ENCODE measurements around the gene TTLL6. TPM values are rescaled to one million over a fixed set of nuclear protein-coding genes. Genes with fewer than 3 reads are reported as not detected.
A peak's percentile ranks its signal among the peaks of the same experiment; 100 is the strongest.

Gene TTLL6
- total and polyA plus RNA-seq, 2 donors (not counting 3 experiments of a cell fraction or from before 2014, with no cell fraction given): not detected

DNA sequence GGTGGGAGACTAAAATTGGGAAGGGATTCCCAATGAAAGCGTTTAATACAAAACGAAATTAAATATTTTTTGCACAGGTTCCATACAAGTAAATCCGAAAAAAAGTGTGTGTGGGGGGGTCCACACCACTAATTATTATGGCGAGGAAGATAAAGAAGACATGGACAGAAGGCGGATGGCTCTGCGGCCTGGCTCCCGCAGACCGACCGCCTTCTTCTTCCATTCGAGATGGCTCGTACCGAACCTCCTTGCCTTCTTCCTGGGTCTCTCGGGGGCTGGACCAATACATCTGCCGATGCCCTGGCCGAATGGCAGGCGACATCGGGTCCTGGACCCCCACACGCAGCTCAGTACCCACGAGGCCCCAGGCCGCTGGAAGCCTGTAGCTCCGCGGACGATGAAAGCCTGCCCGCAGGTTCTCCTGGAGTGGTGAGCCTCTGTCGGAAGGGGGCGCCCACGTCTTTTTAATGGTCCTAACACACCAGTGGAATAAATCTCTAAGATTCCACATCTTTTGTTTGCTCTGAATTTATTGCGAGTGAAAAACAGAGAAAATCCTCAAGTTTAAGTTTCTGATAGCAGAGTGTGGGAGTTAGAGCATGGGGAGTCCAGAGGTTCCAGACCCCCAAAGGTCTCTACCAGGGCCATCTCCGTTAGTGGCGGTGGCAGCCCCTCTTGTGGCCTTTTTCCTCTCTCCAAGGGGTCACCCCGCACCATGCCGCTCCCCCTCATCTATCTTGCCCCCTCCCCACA, 92.6 kb downstream of the TTLL6 start:
- DNase-seq (ENCODE audit: low read depth, low spot score): peak; percentile 69
- Histone ChIP-seq H3K4me1 (ENCODE audit: control insufficient read depth, extremely low read depth, insufficient read depth, low read length) (peaks cover 5% of the 10 kb centered on the region), H3K9me3 (replicated peaks; ENCODE audit: control insufficient read depth, insufficient read depth, low read length) (no peaks in the 10 kb centered on the region), H3K4me2 (ENCODE audit: insufficient read depth, low read length) (no peak overlapping the region), H3K27ac (ENCODE audit: insufficient read depth, low read depth, low read length) (no peak overlapping the region), H3K9ac (replicated peaks; ENCODE audit: extremely low read depth, insufficient read depth, low read length) (no peak overlapping the region), H2AFZ (ENCODE audit: low read depth, low read length) (no peak overlapping the region), H3K36me3 (ENCODE audit: control insufficient read depth in 2 of 2, extremely low read depth in 1 of 2, insufficient read depth in 2 of 2, low read length in 2 of 2) (no peaks in the 10 kb centered on the region), H3K79me2 (ENCODE audit: control insufficient read depth, insufficient read depth, low read length) (no peaks in the 10 kb centered on the region), H4K20me1 (replicated peaks; ENCODE audit: control insufficient read depth, extremely low read depth, insufficient read depth, low read length) (no peaks in the 10 kb centered on the region), H3K27me3 (ENCODE audit: control insufficient read depth in 2 of 2, insufficient read depth in 2 of 2, low read length in 2 of 2) (peaks cover 93 to 98% of the 10 kb centered on the region in 2 experiments), H3K4me3 (replicated peaks in 1 of 3; ENCODE audit: insufficient read depth in 1 of 3, low read depth in 1 of 3, low read length in 3 of 3) (no peak overlapping the region), H3K9me1 (replicated peaks; ENCODE audit: control insufficient read depth, extremely low read depth, insufficient read depth, low read length) (no peaks in the 10 kb centered on the region)
- TF ChIP-seq, protein P1, sequence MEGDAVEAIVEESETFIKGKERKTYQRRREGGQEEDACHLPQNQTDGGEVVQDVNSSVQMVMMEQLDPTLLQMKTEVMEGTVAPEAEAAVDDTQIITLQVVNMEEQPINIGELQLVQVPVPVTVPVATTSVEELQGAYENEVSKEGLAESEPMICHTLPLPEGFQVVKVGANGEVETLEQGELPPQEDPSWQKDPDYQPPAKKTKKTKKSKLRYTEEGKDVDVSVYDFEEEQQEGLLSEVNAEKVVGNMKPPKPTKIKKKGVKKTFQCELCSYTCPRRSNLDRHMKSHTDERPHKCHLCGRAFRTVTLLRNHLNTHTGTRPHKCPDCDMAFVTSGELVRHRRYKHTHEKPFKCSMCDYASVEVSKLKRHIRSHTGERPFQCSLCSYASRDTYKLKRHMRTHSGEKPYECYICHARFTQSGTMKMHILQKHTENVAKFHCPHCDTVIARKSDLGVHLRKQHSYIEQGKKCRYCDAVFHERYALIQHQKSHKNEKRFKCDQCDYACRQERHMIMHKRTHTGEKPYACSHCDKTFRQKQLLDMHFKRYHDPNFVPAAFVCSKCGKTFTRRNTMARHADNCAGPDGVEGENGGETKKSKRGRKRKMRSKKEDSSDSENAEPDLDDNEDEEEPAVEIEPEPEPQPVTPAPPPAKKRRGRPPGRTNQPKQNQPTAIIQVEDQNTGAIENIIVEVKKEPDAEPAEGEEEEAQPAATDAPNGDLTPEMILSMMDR (IDR thresholded peaks at IDR 0.05; ENCODE audit: extremely low read depth in 1 of 2, insufficient read depth in 1 of 2, low read depth in 1 of 2, low read length in 2 of 2): peak; percentile 74 to 81
- TF ChIP-seq EZH2 (IDR thresholded peaks at IDR 0.05; ENCODE audit: borderline replicate concordance, low read depth, low read length, severe bottlenecking): no peak
- dilution Hi-C loops (cut with MboI; ENCODE audit: extremely low pct_ligation_motif_present, low sequenced_read_pairs) (no loop called here), intact Hi-C loops (cut with micrococcal nuclease) (loop anchor here (1.0 to 2.0 kb wide), 3 partner anchors 46 to 154 kb away; no protein-coding TSS in a partner anchor)
- FAIRE-seq: peak; percentile 78
- BruUV-seq (replicated peaks): no TSS peak
- CTCF ChIA-PET: interaction anchor here (0.6 to 7.5 kb wide), 58 partner anchors 9 to 509 kb away, joined by 3 to 312 read pairs (median 6); partner anchors contain the start of genes ATP5MC1 and TTLL6
- POLR2A ChIA-PET: interaction anchor here (0.6 kb wide), 1 partner anchor 30 kb away, joined by 3 read pairs; no protein-coding TSS in a partner anchor
